HG02678 (cell line): Measurements from ENCODE around the gene COG2.

ENCODE experiments used
- ATAC-seq: cut with Tn5 transposase; IDR thresholded peaks from one replicate; pipeline ENCODE4 v1.9.1; 2021; ENCODE audit warnings: mild to moderate bottlenecking, moderate library complexity; ENCODE audit not compliant: unreplicated experiment

Gene COG2

GRCh38 chr1:230668227-230668626 is 25.9 kb downstream of the COG2 start:
- no peak for ATAC-seq

DNA sequence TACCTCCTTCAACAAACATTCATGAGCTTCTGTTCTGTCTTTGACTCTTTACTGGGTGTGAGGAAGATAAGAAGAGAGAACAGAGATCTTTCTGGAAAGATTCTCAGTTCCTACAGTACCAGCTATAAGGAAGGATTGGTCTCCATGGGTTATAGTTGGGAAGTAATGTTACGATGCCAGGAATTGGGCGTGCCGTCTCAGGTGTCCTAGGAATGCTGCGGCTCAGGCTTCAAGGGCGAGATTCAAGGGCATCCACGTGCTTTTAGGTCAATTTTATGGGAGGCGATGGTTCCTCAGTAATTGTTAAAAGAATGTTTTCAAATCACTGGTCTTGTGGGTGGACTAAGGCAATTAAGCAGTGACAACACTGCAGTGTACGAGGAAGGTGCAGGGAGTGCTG is 27.3 kb downstream of the COG2 start:
- ATAC-seq: no peak

- no peak for ATAC-seq
Measured at GRCh38 chr1:230674581-230674980, 32.3 kb downstream of the COG2 start.

DNA sequence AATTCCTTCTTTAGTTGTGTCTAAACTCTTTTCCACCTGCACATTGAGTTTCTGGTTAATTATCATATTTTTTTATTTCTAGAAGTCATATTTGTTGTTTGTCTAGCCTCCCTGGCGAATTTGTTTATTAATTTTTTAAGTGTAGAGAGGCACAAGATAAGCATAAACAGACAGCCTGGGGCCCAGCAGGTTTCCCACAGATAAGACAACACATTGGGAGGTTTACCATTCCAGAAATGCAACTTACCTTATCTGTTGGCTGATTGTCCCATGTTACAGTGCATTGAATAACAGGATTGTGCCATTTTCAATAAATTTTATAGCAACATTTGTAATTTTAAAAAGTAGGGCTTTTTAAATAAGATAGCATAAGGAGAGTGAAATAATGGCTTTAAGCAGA is 34.9 kb downstream of the COG2 start:
- no peak for ATAC-seq

GRCh38 chr1:230679192-230679591 is 36.9 kb downstream of the COG2 start:
- ATAC-seq: no peak

DNA sequence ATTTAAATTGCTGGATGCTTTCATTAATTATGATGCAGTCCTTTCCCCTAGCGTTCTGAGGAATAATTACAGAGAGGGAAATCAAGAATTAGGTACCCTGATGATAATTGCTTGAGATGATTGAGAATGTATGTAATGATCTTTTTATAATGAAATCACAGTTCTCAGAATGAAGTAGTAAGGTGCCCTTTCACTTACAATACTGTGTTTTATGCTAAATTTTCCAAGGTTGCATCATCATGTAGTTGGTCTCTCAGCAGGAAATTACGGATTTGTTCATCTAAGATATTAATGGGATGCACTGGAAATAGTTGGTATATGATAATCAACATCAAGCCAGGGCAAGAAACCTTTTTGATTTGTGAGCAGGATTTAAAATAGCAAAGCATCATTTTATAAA is 37.5 kb downstream of the COG2 start:
- ATAC-seq: no peak

- ATAC-seq: no peak
Measured at GRCh38 chr1:230680300-230681025, 38.2 kb downstream of the COG2 start.

- no peak for ATAC-seq
Measured at GRCh38 chr1:230681599-230681998, 39.3 kb downstream of the COG2 start.

DNA sequence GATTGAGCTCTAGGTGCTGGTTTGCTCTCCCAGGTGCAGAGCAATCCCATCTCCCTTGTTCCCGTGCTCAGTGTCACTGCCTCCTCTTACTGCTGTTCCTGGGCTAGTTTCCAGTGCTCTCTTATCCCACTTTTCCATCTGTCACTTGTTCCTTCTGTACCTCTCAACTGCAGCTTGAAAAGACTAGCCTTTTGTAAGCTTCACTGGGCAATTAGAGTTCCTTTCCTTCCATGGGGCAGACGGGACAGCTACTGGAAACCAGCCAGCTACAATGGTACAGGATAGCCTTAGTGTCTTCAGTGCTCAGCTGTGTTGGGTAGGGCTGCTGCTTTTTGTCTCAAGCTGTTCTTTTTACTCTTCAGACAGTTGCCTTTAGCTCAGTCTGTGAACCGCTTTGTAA is 40.0 kb downstream of the COG2 start:
- ATAC-seq: no peak

DNA sequence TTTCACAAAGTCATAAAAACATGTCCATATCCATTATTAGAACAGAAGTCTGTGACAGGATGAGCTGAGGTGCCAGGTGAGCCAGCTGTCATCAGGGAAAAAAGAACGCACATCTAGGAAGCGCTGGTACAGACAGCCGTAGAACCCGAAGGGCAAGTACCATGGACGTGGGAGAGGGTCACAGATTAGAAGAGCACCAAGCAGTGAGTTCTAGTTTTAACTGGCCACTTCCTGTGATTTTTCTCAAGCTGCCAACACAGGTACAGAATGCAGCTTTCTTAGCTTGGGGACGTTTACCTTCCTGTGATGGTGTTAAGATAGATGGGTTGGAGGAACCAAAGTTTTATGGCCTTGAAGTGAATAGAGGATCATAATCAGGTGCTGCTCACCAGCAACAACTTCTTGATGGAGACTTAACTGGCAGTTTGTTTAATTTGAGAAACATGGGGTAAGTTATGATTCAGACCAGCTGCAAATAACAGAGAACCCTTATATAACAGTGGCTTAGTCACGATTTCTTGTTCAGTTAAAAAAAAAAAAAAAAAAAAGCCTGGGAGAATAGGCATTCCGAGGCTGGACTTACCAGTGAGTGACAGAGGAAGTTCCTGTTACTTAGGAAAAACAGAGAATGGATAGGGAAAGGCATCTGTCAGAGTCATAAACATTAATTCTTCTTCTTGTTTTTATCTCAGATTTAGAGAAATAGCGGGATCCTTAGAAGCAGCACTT is 40.8 kb downstream of the COG2 start:
- ATAC-seq: no peak

GRCh38 chr1:230684146-230684545 is 41.9 kb downstream of the COG2 start:
- no peak for ATAC-seq

- ATAC-seq: no peak
Measured at GRCh38 chr1:230684998-230685397, 42.7 kb downstream of the COG2 start.

- no peak for ATAC-seq
Measured at GRCh38 chr1:230686747-230687146, 44.5 kb downstream of the COG2 start.

DNA sequence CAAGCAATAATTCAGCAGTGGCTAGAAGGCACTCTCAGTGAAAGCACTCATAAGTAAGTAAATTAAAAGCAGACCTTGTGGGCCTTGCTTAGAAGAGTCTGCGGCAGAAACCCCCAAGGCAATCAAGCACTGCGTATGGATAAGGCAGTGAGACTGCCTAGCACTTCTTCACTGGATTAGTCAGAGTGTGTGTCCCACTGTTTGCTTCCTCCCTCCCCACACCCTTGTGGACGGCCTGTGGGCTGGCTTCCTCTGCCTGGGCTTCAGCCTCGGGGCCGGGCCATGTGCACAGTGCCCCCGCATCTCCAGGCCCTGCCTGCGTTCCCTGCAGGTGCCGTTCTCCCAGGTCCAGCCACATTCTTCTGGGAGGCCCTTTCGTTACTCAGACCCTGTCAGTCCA is 47.8 kb downstream of the COG2 start:
- ATAC-seq: no peak

GRCh38 chr1:230691615-230692014 is 49.3 kb downstream of the COG2 start:
- no peak for ATAC-seq

- no peak for ATAC-seq
Measured at GRCh38 chr1:230693221-230693620, 50.9 kb downstream of the COG2 start.

GRCh38 chr1:230693777-230694176 is 51.5 kb downstream of the COG2 start:
- no peak for ATAC-seq

- ATAC-seq: no peak
Measured at GRCh38 chr1:230694464-230694863, 52.2 kb downstream of the COG2 start.

- no peak for ATAC-seq
Measured at GRCh38 chr1:230694991-230695390, 52.7 kb downstream of the COG2 start.

GRCh38 chr1:230696218-230696617 is 53.9 kb downstream of the COG2 start:
- ATAC-seq: no peak

DNA sequence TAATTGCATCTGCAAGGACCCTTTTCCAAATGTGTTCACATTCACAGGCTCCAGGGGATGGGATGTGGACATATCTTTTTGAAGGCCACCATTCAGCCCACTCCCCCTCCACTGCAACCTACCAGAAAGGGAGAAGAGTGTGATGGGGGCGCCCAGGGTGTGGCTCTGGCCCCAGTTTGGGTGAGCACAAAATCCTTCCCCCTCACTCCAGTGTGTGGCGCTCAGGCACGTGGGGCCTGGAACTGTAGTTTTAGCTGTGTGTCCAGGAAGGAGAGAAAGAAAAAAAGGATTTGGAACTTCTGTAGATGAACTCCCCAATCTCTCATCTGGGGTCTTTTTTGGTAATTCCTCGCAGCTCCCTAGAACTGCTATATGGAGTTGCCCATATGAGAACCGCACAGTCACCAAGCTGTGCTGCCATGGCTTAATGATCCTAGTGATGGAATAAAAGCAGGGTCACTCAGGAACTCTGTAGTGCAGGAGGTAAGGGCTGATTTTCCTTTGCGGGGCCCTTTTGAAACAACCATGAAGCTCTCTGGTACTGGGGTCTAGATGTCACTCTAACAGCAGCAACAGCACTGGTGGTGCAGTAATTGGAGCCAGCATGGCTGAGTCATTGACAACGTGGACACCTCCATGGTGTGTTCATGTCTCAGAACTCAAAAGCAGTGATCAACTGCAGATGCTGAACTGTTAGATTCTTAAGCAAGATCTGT is 54.6 kb downstream of the COG2 start:
- ATAC-seq: no peak

DNA sequence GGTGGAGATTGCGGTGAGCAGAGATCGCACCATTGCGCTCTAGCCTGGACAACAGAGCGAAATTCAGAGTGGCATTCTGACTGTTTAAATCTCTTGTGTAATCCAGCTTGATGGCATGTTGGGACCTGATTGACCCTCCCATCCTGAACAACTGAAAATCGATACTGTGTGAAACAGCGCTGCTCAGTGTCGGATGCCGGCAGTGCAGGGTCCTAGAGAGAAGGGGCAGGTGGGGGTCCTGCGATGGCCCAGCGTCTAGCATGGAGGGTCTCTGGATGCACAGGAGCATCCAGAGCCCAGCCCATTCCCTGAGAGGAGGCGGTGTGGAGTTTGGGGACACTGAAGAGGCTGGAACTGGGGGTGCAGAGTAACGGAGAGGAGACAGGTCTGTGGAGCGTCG is 55.8 kb downstream of the COG2 start:
- ATAC-seq: no peak
